Measurements from ENCODE around the gene ANKRD12. TPM values are rescaled to one million over a fixed set of nuclear protein-coding genes. Genes with fewer than 3 reads are reported as not detected.
A peak's percentile ranks its signal among the peaks of the same experiment; 100 is the strongest.

The ANKRD12 gene
- total RNA-seq, 1 experiment from 2014 or later, result 23.5 TPM

DNA sequence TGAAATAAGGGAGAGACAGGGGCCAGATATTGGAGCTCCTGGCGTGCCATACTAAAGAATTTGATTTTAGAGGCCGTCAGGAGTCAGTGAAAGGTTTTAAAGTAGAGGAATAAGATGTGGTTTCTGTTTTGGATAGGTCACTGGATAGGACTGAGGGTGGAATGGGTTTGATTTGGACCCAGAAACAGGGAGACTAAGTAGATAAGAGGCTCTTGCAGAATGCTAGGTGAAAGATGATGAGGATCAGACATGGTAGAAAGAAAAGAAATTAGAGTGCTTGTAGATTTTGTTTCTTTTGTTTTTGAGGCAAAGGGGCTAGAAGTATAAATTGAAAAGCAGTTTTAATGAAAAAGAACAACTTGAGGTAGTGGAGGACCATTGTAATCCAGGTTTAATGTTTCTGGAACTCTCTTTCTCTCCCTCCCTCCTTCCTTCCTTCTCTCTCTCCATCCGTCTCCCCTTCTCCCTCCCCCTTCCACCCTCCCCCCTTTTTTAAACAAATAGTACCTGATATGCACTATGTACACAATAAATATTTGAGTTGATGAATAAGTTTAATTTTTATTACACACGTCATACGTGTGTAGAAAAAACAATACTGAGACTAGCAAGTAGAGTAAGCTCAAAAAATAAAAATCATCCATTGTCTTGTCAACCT is 32.2 kb upstream of the ANKRD12 start:
- Histone ChIP-seq H2AFZ (ENCODE audit: low read depth, low read length, poor library complexity, severe bottlenecking) (no peak overlapping the region), H3K27ac (ENCODE audit: low read depth, low read length) (no peak overlapping the region), H3K4me3 (replicated peaks in 1 of 2; ENCODE audit: low read depth in 1 of 2, low read length in 2 of 2) (peak overlapping the region; percentile 69 to 81), H3K36me3 (ENCODE audit: control insufficient read depth in 1 of 2, insufficient read depth in 2 of 2, low read length in 2 of 2) (peaks cover 0 to 22% of the 10 kb centered on the region in 2 experiments; a peak in 2 of 4 replicates), H3K9ac (ENCODE audit: low read length) (peak overlapping the region; percentile 75), H3K79me2 (ENCODE audit: insufficient read depth, low read length) (peaks cover 68% of the 10 kb centered on the region), H3K9me2 (ENCODE audit: insufficient read depth) (no peaks in the 10 kb centered on the region), H3K4me2 (ENCODE audit: low read length) (peak overlapping the region; percentile 83), H3K9me3 (ENCODE audit: control insufficient read depth in 1 of 2, insufficient read depth in 1 of 2, low read depth in 1 of 2, low read length in 2 of 2) (no peaks in the 10 kb centered on the region), H3K27me3 (ENCODE audit: insufficient read depth, low read length) (no peaks in the 10 kb centered on the region), H3K4me1 (ENCODE audit: control insufficient read depth in 1 of 2, insufficient read depth in 2 of 2, low read length in 2 of 2) (peaks cover 10 to 21% of the 10 kb centered on the region in 2 experiments), H4K20me1 (ENCODE audit: insufficient read depth) (peaks cover 13% of the 10 kb centered on the region; the same call in 1 of the 2 replicates)
- ChIA-PET POLR2A (no interaction called here), RAD21 (ENCODE audit: low non-redundant PET in 1 of 2, low total read pairs in 2 of 2, uncharacterized antibody in 2 of 2, unreplicated experiment in 2 of 2) (no interaction called here), CTCF (no interaction called here)
- no peak for DNase-seq (ENCODE audit: low read depth, low spot score)
- TF ChIP-seq SIN3A (IDR thresholded peaks at IDR 0.05; ENCODE audit: low read depth) (no peak), ZNF274 (IDR thresholded peaks at IDR 0.05; ENCODE audit: low read depth, low read length) (no peak), ELF1 (IDR thresholded peaks at IDR 0.05; ENCODE audit: borderline replicate concordance, low read depth) (no peak), CBX3 (IDR thresholded peaks at IDR 0.05; ENCODE audit: low read depth) (no peak), FOSL1 (IDR thresholded peaks at IDR 0.05; ENCODE audit: low read depth) (no peak)
- TF ChIP-seq, protein P1, sequence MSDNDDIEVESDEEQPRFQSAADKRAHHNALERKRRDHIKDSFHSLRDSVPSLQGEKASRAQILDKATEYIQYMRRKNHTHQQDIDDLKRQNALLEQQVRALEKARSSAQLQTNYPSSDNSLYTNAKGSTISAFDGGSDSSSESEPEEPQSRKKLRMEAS (IDR thresholded peaks at IDR 0.05), result no peak
- TF ChIP-seq, protein P2, sequence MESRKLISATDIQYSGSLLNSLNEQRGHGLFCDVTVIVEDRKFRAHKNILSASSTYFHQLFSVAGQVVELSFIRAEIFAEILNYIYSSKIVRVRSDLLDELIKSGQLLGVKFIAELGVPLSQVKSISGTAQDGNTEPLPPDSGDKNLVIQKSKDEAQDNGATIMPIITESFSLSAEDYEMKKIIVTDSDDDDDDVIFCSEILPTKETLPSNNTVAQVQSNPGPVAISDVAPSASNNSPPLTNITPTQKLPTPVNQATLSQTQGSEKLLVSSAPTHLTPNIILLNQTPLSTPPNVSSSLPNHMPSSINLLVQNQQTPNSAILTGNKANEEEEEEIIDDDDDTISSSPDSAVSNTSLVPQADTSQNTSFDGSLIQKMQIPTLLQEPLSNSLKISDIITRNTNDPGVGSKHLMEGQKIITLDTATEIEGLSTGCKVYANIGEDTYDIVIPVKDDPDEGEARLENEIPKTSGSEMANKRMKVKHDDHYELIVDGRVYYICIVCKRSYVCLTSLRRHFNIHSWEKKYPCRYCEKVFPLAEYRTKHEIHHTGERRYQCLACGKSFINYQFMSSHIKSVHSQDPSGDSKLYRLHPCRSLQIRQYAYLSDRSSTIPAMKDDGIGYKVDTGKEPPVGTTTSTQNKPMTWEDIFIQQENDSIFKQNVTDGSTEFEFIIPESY (IDR thresholded peaks at IDR 0.05; ENCODE audit: extremely low read depth, insufficient replicate concordance, low read length), result no peak
- TF ChIP-seq, protein P3, sequence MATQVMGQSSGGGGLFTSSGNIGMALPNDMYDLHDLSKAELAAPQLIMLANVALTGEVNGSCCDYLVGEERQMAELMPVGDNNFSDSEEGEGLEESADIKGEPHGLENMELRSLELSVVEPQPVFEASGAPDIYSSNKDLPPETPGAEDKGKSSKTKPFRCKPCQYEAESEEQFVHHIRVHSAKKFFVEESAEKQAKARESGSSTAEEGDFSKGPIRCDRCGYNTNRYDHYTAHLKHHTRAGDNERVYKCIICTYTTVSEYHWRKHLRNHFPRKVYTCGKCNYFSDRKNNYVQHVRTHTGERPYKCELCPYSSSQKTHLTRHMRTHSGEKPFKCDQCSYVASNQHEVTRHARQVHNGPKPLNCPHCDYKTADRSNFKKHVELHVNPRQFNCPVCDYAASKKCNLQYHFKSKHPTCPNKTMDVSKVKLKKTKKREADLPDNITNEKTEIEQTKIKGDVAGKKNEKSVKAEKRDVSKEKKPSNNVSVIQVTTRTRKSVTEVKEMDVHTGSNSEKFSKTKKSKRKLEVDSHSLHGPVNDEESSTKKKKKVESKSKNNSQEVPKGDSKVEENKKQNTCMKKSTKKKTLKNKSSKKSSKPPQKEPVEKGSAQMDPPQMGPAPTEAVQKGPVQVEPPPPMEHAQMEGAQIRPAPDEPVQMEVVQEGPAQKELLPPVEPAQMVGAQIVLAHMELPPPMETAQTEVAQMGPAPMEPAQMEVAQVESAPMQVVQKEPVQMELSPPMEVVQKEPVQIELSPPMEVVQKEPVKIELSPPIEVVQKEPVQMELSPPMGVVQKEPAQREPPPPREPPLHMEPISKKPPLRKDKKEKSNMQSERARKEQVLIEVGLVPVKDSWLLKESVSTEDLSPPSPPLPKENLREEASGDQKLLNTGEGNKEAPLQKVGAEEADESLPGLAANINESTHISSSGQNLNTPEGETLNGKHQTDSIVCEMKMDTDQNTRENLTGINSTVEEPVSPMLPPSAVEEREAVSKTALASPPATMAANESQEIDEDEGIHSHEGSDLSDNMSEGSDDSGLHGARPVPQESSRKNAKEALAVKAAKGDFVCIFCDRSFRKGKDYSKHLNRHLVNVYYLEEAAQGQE (IDR thresholded peaks at IDR 0.05; ENCODE audit: low read depth), result no peak
- ATAC-seq, result no peak
- intact Hi-C loops (cut with micrococcal nuclease), result no loop called here
- no TSS peak for BruUV-seq (replicated peaks)
